ENCODE measurements around the gene MAT1A.
A peak's percentile ranks its signal among the peaks of the same experiment; 100 is the strongest.

The MAT1A gene

GRCh38 chr10:80281784-80282765, 7.4 kb downstream of the MAT1A start:
- DNase-seq = no peak

- no peak for DNase-seq
Observed at GRCh38 chr10:80281292-80281691, 8.2 kb downstream of the MAT1A start.

GRCh38 chr10:80280071-80280800, 9.2 kb downstream of the MAT1A start:
- DNase-seq = no peak

GRCh38 chr10:80279146-80279545, 10.3 kb downstream of the MAT1A start:
- no peak for DNase-seq

GRCh38 chr10:80278480-80278879, 11.0 kb downstream of the MAT1A start:
- DNase-seq = no peak

- no peak for DNase-seq
Observed at GRCh38 chr10:80277567-80278250, 11.7 kb downstream of the MAT1A start.

- DNase-seq = no peak
Observed at GRCh38 chr10:80277016-80277415, 12.4 kb downstream of the MAT1A start.

GRCh38 chr10:80276335-80276734, 13.1 kb downstream of the MAT1A start:
- DNase-seq = no peak

- no peak for DNase-seq
Observed at GRCh38 chr10:80275756-80276155, 13.7 kb downstream of the MAT1A start.

- no peak for DNase-seq
Observed at GRCh38 chr10:80275135-80275498, 14.3 kb downstream of the MAT1A start.

- DNase-seq = no peak
Observed at GRCh38 chr10:80274396-80275134, 14.9 kb downstream of the MAT1A start.

- DNase-seq = no peak
Observed at GRCh38 chr10:80273523-80274170, 15.8 kb downstream of the MAT1A start.

- DNase-seq = peak; percentile 44
Observed at GRCh38 chr10:80272793-80273522, 16.5 kb downstream of the MAT1A start.

- DNase-seq = no peak
Observed at GRCh38 chr10:80271416-80271815, 18.0 kb downstream of the MAT1A start.

GRCh38 chr10:80270887-80271286, 18.6 kb downstream of the MAT1A start:
- DNase-seq = no peak

- no peak for DNase-seq
Observed at GRCh38 chr10:80268938-80269588, 20.4 kb downstream of the MAT1A start.

- DNase-seq = no peak
Observed at GRCh38 chr10:80268266-80268665, 21.2 kb downstream of the MAT1A start.

- no peak for DNase-seq
Observed at GRCh38 chr10:80266513-80266863, 23.0 kb downstream of the MAT1A start.

- peak; percentile 36 for DNase-seq
Observed at GRCh38 chr10:80265740-80266512, 23.5 kb downstream of the MAT1A start.
